ENCODE data around the gene TMEM62. TPM values are rescaled to one million over a fixed set of nuclear protein-coding genes. Genes with fewer than 3 reads are reported as not detected.

Gene TMEM62
- total RNA-seq, 5 donors from 2014 or later (not counting 1 experiment from before 2014, with no cell fraction given), result 14.8 to 20.2 (median 16.4) TPM

DNA sequence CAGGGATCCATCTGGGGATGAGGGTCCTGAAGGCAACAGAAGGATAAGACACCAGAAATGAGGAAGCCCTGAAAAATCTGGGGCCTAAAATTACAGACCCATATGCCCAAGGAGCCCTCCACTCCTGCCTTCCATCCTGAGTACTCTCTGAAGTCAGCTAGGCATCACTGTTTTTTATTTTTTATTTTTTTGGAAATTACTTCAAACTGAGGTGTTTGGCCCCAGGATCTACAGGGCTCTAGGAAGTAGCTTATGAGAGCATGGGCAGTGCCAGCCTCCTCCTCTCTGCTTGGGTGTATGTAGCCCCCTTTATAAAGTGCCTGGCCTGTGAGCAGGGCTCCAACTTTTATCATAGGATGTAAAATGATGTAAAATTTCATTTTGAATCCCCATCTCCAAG is 79.6 kb downstream of the TMEM62 start:
- CTCF ChIA-PET, result interaction anchor here (0.6 to 1.9 kb wide), 2 partner anchors 13 to 60 kb away, joined by 3 to 4 read pairs; no protein-coding TSS in a partner anchor
- Mint-ChIP-seq H3K4me1 (no peaks in the 10 kb centered on the region), H3K4me3 (no peak overlapping the region), H3K36me3 (no peaks in the 10 kb centered on the region), H3K9me3 (no peaks in the 10 kb centered on the region), H3K27ac (no peak overlapping the region), H3K27me3 (peaks cover 9 to 21% of the 10 kb centered on the region in 2 donors)
- Histone ChIP-seq H3K36me3 (ENCODE audit: control insufficient read depth in 2 of 2, extremely low read depth in 1 of 2, insufficient read depth in 1 of 2, low read length in 1 of 2) (no peaks in the 10 kb centered on the region), H3K4me1 (ENCODE audit: control insufficient read depth in 1 of 2, extremely low read depth in 1 of 2, insufficient read depth in 2 of 2, low read length in 2 of 2) (no peaks in the 10 kb centered on the region), H3K27ac (ENCODE audit: low read length) (no peak overlapping the region), H3K4me3 (ENCODE audit: control insufficient read depth in 1 of 2, extremely low read depth in 1 of 2, low read length in 1 of 2) (no peak overlapping the region), H3K9me3 (no peaks in the 10 kb centered on the region), H3K27me3 (replicated peaks in 1 of 2; ENCODE audit: control insufficient read depth in 2 of 2, extremely low read depth in 1 of 2, insufficient read depth in 2 of 2, low read length in 1 of 2) (peaks cover 0 to 39% of the 10 kb centered on the region in 2 experiments)
- POLR2A ChIA-PET, result no interaction called here
- DNase-seq, result no peak
- no peak for ATAC-seq (replicated peaks in 1 of 4)

DNA sequence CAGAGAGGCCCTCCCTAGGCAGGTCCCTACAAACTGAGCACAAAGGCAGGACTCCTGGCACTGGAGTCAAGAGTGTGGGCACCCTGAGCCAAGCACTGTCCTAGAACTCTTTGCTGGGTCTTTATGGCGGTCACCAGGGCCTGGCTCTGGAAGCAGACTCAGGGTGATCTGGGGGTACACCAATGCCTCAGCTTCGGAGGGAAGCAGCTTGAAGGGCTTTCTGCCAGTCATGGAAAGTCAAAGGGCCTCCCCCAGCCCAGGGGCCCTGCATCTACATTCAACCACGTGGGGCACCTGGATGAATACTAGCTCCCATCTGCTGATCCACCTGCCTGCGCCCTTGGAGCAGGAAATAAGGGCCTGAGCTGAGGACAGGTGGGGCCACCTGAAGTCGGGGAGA is 80.1 kb downstream of the TMEM62 start:
- ChIA-PET POLR2A (no interaction called here), CTCF (interaction anchor here (0.6 to 1.9 kb wide), 2 partner anchors 12 to 60 kb away, joined by 3 to 4 read pairs; no protein-coding TSS in a partner anchor)
- WGBS (ENCODE audit: insufficient coverage), result 75% methylated on average over 4 of the region's 5 CpGs
- peaks cover 8 to 18% of the 10 kb centered on the region in 2 donors for H3K27me3 Mint-ChIP-seq
- no peak overlapping the region for H3K4me3 ChIP-seq (ENCODE audit: control insufficient read depth in 1 of 2, extremely low read depth in 1 of 2, low read length in 1 of 2)
- DNase-seq (no peak), ATAC-seq (replicated peaks in 1 of 4) (no peak)
- no peak overlapping the region for H3K4me3 Mint-ChIP-seq
- H3K4me1 Mint-ChIP-seq, result no peaks in the 10 kb centered on the region
- no peaks in the 10 kb centered on the region for H3K36me3 ChIP-seq (ENCODE audit: control insufficient read depth in 2 of 2, extremely low read depth in 1 of 2, insufficient read depth in 1 of 2, low read length in 1 of 2)
- no peaks in the 10 kb centered on the region for H3K36me3 Mint-ChIP-seq
- no peaks in the 10 kb centered on the region for H3K9me3 ChIP-seq
- no peak overlapping the region for H3K27ac Mint-ChIP-seq
- no peaks in the 10 kb centered on the region for H3K9me3 Mint-ChIP-seq
- H3K27ac ChIP-seq (ENCODE audit: low read length), result no peak overlapping the region
- H3K27me3 ChIP-seq (replicated peaks in 1 of 2; ENCODE audit: control insufficient read depth in 2 of 2, extremely low read depth in 1 of 2, insufficient read depth in 2 of 2, low read length in 1 of 2), result peaks cover 0 to 34% of the 10 kb centered on the region in 2 experiments
- H3K4me1 ChIP-seq (ENCODE audit: control insufficient read depth in 1 of 2, extremely low read depth in 1 of 2, insufficient read depth in 2 of 2, low read length in 2 of 2), result no peaks in the 10 kb centered on the region

DNA sequence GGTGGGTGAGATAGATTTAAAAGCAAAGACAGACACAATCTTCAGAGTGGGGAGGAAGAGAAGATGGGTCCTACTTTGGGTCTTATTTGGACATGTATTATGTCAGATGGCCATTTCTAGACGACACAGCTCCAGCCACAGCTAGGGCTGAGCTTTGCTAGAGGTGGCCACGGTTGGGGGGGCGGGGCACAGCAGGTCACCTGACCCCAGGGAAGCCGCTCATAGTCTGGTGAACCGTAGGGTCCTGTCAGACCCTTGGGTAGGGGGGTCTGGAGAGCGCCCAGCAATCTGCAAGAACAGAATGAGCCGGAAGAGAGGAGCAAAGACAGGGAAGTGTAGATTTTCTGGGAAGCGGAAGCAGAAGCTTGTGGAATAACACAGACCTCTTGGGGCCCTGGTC is 80.8 kb downstream of the TMEM62 start:
- no peaks in the 10 kb centered on the region for H3K36me3 Mint-ChIP-seq
- Histone ChIP-seq H3K27me3 (replicated peaks in 1 of 2; ENCODE audit: control insufficient read depth in 2 of 2, extremely low read depth in 1 of 2, insufficient read depth in 2 of 2, low read length in 1 of 2) (peaks cover 0 to 30% of the 10 kb centered on the region in 2 experiments), H3K9me3 (no peaks in the 10 kb centered on the region), H3K27ac (ENCODE audit: low read length) (no peak overlapping the region), H3K36me3 (ENCODE audit: control insufficient read depth in 2 of 2, extremely low read depth in 1 of 2, insufficient read depth in 1 of 2, low read length in 1 of 2) (no peaks in the 10 kb centered on the region), H3K4me1 (ENCODE audit: control insufficient read depth in 1 of 2, extremely low read depth in 1 of 2, insufficient read depth in 2 of 2, low read length in 2 of 2) (no peaks in the 10 kb centered on the region), H3K4me3 (ENCODE audit: control insufficient read depth in 1 of 2, extremely low read depth in 1 of 2, low read length in 1 of 2) (no peak overlapping the region)
- peaks cover 3 to 12% of the 10 kb centered on the region in 2 donors for H3K27me3 Mint-ChIP-seq
- no peak overlapping the region for H3K27ac Mint-ChIP-seq
- no peak for DNase-seq
- H3K4me1 Mint-ChIP-seq, result no peaks in the 10 kb centered on the region
- no peak overlapping the region for H3K4me3 Mint-ChIP-seq
- no peak for ATAC-seq (replicated peaks in 1 of 4)
- no peaks in the 10 kb centered on the region for H3K9me3 Mint-ChIP-seq
- POLR2A ChIA-PET, result no interaction called here
- CTCF ChIA-PET, result interaction anchor here in 1 of 2 donors (1.9 kb wide), 1 partner anchor 12 kb away, joined by 4 read pairs; no protein-coding TSS in a partner anchor
- 71% methylated on average over 7 of the region's 8 CpGs for WGBS (ENCODE audit: insufficient coverage)

DNA sequence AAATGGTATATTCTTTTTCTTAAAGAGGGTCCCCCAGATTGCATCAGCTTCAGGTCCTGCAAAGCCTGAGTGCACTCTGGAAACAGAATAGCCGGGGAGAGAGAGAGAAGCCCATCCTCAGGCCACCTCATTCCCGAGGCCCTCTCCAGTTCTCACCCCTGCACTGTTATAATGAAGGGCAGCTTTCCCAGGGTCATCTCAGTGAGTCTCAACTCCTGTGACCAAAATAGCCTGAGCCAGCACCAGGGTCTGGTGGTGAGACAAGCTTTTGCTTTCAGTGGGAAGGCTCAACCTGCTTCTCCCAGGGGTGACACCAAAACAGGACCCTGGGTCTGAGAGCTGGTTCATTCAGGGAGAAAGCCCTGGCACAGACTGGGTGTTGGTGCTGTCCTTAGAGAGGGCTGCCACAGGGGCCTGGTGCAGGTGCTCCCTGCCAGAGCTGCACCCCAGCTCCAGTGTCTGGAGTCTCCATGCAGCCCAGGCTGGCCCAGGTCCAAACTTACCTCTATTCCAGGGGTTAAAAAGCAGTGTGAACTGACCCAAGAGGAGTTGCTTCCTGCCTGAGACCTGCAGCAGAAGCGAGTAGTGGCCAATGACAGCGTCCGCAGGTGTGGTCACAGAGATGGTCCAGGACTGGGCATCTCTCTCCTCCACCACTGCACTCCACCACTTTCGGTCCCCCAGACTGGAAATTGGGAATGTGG is 81.4 kb downstream of the TMEM62 start:
- H3K4me1 Mint-ChIP-seq, result no peaks in the 10 kb centered on the region
- Histone ChIP-seq H3K4me1 (ENCODE audit: control insufficient read depth in 1 of 2, extremely low read depth in 1 of 2, insufficient read depth in 2 of 2, low read length in 2 of 2) (no peaks in the 10 kb centered on the region), H3K4me3 (ENCODE audit: control insufficient read depth in 1 of 2, extremely low read depth in 1 of 2, low read length in 1 of 2) (no peak overlapping the region), H3K36me3 (ENCODE audit: control insufficient read depth in 2 of 2, extremely low read depth in 1 of 2, insufficient read depth in 1 of 2, low read length in 1 of 2) (no peaks in the 10 kb centered on the region), H3K27me3 (replicated peaks in 1 of 2; ENCODE audit: control insufficient read depth in 2 of 2, extremely low read depth in 1 of 2, insufficient read depth in 2 of 2, low read length in 1 of 2) (peaks cover 0 to 30% of the 10 kb centered on the region in 2 experiments), H3K27ac (ENCODE audit: low read length) (no peak overlapping the region), H3K9me3 (no peaks in the 10 kb centered on the region)
- H3K27me3 Mint-ChIP-seq, result peaks cover 3 to 10% of the 10 kb centered on the region in 2 donors
- no peak for DNase-seq
- POLR2A ChIA-PET, result no interaction called here
- no peak overlapping the region for H3K4me3 Mint-ChIP-seq
- H3K36me3 Mint-ChIP-seq, result no peaks in the 10 kb centered on the region
- H3K9me3 Mint-ChIP-seq, result no peaks in the 10 kb centered on the region
- 100% methylated on average over 4 of the region's 6 CpGs for WGBS (ENCODE audit: insufficient coverage)
- no peak overlapping the region for H3K27ac Mint-ChIP-seq
- CTCF ChIA-PET, result interaction anchor here in 1 of 2 donors (1.9 kb wide), 1 partner anchor 11 kb away, joined by 4 read pairs; no protein-coding TSS in a partner anchor
- ATAC-seq (replicated peaks in 1 of 4), result no peak

DNA sequence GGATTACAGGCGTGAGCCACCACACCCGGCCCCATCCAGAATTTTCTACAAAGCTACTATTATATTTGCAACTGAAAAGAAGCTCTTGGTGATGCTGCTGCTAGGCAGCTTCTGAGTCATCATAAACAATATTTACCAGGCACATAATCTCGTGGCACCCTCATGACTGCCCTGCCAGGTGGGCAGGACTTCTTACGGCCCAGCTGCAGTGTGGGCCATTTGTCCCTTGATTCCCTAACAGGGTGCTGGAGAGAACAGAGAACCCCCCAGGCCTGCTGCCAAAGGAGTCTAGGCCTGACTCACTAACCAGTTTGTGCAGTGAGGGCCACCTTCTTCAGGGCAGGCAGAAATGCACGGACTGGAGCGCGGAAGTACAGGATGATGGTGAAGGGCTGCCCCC is 82.6 kb downstream of the TMEM62 start:
- Mint-ChIP-seq H3K36me3 (no peaks in the 10 kb centered on the region), H3K4me3 (no peak overlapping the region), H3K27me3 (peaks cover 3 to 4% of the 10 kb centered on the region in 2 donors), H3K9me3 (no peaks in the 10 kb centered on the region), H3K27ac (no peak overlapping the region), H3K4me1 (no peaks in the 10 kb centered on the region)
- Histone ChIP-seq H3K4me1 (ENCODE audit: control insufficient read depth in 1 of 2, extremely low read depth in 1 of 2, insufficient read depth in 2 of 2, low read length in 2 of 2) (no peaks in the 10 kb centered on the region), H3K27ac (ENCODE audit: low read length) (no peak overlapping the region), H3K27me3 (replicated peaks in 1 of 2; ENCODE audit: control insufficient read depth in 2 of 2, extremely low read depth in 1 of 2, insufficient read depth in 2 of 2, low read length in 1 of 2) (peaks cover 0 to 19% of the 10 kb centered on the region in 2 experiments), H3K9me3 (no peaks in the 10 kb centered on the region), H3K36me3 (ENCODE audit: control insufficient read depth in 2 of 2, extremely low read depth in 1 of 2, insufficient read depth in 1 of 2, low read length in 1 of 2) (no peaks in the 10 kb centered on the region), H3K4me3 (ENCODE audit: control insufficient read depth in 1 of 2, extremely low read depth in 1 of 2, low read length in 1 of 2) (no peak overlapping the region)
- 80% methylated on average over 4 of the region's 7 CpGs for WGBS (ENCODE audit: insufficient coverage)
- ChIA-PET POLR2A (no interaction called here), CTCF (interaction anchor here in 1 of 2 donors (0.8 kb wide), 1 partner anchor 10 kb away, joined by 4 read pairs; no protein-coding TSS in a partner anchor)
- DNase-seq, result no peak
- no peak for ATAC-seq (replicated peaks in 1 of 4)

DNA sequence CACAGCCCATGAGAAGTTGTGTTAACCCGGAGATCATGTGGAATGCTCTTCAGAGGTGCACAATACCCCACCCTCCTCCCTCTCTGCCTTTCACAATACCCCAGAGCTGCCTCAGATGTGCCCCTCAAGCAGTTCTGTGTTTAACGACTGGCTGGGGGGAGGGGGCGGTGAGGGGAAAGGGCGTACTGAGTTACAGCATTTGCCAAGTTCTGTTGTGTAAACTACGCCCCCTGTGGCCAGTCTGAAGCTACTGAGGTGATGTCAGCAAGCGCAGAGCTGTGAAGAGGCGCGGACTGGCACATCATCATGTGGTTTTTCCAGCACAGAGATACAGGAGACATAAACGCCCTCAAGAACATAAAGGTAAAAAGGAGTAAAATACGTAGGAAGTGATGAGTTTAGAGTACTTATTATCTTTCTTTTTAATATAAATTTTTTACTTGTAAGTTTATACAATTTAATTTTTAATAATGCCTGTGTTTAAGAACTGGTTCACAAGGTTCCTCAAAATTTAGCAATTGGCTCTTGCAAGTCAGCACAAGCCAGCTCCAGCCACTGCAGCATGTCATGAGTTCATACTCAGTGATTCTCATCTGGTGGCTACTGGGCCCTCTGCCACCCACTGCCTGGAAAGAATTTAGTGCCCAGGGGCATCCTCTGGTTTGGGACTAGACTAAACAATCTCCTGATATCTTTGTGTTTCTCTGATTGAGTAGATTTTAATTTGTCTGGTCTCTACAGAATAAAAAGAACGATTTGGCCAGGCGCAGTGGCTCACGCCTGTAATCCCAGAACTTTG is 85.7 kb downstream of the TMEM62 start:
- H3K27me3 Mint-ChIP-seq, result peaks cover 4 to 7% of the 10 kb centered on the region in 2 donors
- no peak overlapping the region for H3K4me3 Mint-ChIP-seq
- Histone ChIP-seq H3K36me3 (ENCODE audit: control insufficient read depth in 2 of 2, extremely low read depth in 1 of 2, insufficient read depth in 1 of 2, low read length in 1 of 2) (no peaks in the 10 kb centered on the region), H3K9me3 (no peaks in the 10 kb centered on the region), H3K27ac (ENCODE audit: low read length) (no peak overlapping the region), H3K4me1 (ENCODE audit: control insufficient read depth in 1 of 2, extremely low read depth in 1 of 2, insufficient read depth in 2 of 2, low read length in 2 of 2) (no peaks in the 10 kb centered on the region), H3K4me3 (ENCODE audit: control insufficient read depth in 1 of 2, extremely low read depth in 1 of 2, low read length in 1 of 2) (no peak overlapping the region), H3K27me3 (replicated peaks in 1 of 2; ENCODE audit: control insufficient read depth in 2 of 2, extremely low read depth in 1 of 2, insufficient read depth in 2 of 2, low read length in 1 of 2) (peaks cover 0 to 10% of the 10 kb centered on the region in 2 experiments)
- H3K4me1 Mint-ChIP-seq, result no peaks in the 10 kb centered on the region
- no peaks in the 10 kb centered on the region for H3K9me3 Mint-ChIP-seq
- POLR2A ChIA-PET, result no interaction called here
- H3K27ac Mint-ChIP-seq, result no peak overlapping the region
- H3K36me3 Mint-ChIP-seq, result no peaks in the 10 kb centered on the region
- ATAC-seq (replicated peaks in 1 of 4), result no peak
- DNase-seq, result peak in 2 of 35 experiments; percentile 4 to 17
- 95% methylated on average over 3 of the region's 13 CpGs for WGBS (ENCODE audit: insufficient coverage)
- CTCF ChIA-PET, result no interaction called here

Measured in T-cell (primary cell).